Activated CD4-positive, alpha-beta T cell treated with anti-CD3 and anti-CD28 coated beads, Interleukin-2, Interleukin-4, amounts not matched to agents 100 ng/mL and 50 ng/mL, durations not matched to agents 16 hours and 8 hours (primary cell): ENCODE results near the gene PI3.
"Not testable (repeated sequence)": the region's sequence is repeated elsewhere in the genome, so short reads cannot be mapped to it uniquely, and the experiment has no call there.

ENCODE experiments used
- DNase-seq: peaks from one replicate; pipeline ENCODE4 v3.0.0-alpha.2; 2020; ENCODE audit warnings: low spot score

Gene PI3

DNA sequence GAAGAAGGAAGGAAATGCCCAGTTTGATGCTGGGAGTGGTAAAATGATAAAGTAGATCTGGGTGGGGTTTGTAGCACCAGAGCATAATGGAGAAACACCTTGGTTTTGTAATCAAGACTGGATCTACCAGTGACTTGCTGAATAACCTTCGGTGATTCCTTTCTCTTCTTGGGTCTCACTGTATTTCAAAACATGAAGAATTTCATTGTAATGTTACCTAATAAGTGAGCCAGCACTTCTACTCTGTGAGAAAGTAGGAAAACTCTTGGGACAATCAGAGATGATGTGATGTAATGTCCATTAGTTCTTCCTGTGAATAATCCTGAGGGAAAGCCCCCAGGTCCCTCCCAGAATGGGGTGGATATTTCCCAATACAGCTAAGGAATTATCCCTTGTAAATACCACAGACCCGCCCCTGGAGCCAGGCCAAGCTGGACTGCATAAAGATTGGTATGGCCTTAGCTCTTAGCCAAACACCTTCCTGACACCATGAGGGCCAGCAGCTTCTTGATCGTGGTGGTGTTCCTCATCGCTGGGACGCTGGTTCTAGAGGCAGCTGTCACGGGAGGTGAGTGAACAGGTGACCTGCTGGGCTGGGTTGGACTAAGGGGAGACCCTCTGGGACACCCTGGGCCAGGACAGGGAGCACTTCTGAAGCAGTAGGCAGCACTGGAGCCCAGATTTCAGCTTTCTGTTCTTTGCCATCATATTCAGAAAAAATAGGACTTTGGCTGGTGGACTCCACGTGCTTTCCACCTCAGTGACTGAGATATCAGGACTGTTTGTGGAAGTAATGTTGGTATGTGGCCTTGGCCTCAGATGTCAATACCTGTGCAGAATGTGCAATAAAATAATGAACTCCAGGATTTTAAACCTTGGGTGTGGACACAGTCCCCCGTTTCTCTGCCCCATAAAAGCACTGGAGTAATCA, at the start of gene PI3:
Gene PI3, plus strand, starts transcription at position 469 of the 931 bp plus-strand sequence. Its CDS starts 21 bp downstream, at position 490.
- no peak for DNase-seq

GRCh38 chr20:45128099-45128498, 46.6 kb upstream of the PI3 start:
- no peak for DNase-seq

DNA sequence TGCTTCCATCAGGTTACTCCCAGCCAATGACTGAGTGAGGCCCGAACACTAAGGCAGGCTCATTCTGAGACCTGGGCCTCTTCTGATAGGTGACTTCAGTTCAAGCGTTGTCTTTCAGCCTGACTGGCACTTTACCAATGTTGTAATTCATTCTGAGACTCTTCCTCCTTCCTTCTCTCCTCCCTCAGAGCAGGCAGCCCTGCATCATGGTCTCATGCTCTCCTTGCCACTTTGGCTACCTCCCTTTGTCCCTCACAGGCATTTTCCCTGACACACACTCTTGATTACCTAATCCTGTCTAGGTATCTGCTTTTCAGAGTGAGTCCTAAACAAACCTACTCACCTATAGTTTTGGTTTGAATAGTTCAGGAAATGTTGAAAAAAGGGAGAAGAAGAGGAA, 37.8 kb upstream of the PI3 start:
- DNase-seq = no peak

GRCh38 chr20:45138561-45139300, 36.0 kb upstream of the PI3 start:
- peak; percentile 80 for DNase-seq

DNA sequence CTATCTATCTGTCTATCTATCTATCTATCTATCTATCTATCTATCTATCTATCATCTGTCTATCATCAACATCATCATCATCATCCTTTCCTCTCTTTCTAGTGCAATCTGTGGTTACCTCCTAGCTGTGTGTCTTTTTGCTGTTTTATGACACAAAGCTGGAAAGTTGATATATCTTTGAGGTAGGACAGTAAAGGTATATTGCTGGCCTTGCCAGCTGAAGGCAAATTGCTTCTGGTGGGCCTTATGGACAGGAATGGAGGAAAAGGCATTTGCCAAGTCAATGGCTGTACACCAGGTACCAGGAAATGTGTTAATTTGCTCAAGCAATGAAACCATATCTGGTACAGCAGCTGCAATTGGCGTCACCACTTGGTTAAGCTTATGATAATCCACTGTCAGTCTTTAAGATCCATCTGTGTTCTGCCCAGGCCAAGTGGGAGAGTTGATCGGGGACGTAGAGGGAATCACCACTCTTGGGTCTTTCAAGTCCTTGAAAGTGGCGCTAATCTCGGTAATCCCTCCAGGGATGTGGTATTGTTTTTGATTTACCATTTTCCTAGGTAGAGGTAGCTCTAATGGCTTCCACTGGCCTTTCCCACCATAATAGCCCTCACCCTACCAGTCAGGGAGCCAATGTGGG, 34.8 kb upstream of the PI3 start:
- not testable (repeated sequence) for DNase-seq

- DNase-seq = no peak
Observed at GRCh38 chr20:45140836-45141235, 33.9 kb upstream of the PI3 start.

GRCh38 chr20:45149062-45149461, 25.6 kb upstream of the PI3 start:
- no peak for DNase-seq

GRCh38 chr20:45152405-45152804, 22.3 kb upstream of the PI3 start:
- DNase-seq = no peak

GRCh38 chr20:45153147-45153546, 21.6 kb upstream of the PI3 start:
- no peak for DNase-seq

DNA sequence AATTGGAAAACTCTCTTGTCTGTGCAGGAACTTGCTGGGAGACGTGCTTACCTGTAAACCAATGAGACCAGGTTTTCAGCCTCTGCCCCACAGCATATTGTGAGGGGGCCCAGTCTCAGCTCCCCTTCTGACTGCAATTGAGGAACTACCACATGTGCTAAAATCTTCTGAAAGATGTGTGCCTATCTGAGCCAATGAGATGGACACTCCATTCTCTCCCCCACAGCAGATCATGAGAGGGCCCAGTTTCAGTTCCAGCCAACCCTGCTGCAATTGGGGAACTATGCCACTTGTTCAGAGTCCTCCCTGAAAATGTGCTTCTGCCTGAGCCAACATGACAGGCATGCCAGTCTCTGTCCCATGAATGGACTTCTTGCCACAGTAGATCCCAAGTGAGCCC, 20.9 kb upstream of the PI3 start:
- DNase-seq = no peak

DNA sequence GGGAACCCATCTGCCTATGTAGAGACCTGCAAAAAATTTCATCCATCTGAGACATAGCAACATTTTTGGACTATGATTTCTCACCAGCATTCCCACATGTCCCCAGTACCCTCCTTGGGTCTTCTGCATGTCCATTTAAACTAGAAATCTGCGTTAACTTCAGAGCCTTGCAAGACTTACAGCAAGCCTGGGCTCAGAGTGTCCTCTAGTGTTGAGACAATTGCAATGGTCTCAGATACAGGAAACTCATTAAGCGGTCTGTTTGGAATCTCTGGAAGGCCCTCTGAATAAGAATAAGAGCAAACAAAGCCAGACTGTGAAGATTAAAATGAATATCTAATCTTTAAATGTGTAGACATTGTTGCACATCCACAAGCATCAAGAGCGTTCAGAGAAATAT, 20.5 kb upstream of the PI3 start:
- no peak for DNase-seq

DNA sequence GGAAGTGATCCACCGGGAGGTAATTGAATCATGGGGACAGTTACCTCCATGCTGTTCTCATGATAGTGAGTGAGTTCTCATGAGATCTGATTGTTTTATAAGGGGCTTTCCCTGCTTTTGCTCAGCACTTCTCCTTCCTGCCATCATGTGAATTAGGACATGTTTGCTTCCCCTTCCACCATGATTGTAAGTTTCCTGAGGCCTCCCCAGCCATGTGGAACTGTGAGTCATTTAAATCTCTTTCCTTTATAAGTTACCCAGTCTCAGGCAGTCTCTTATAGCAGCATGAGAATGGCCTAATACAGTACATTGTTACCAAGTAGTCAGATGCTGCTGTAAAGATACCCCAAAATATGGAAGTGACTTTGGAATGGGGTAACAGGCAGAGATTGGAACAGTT, 19.9 kb upstream of the PI3 start:
- not testable (repeated sequence) for DNase-seq

GRCh38 chr20:45156713-45157112, 18.0 kb upstream of the PI3 start:
- DNase-seq = no peak

DNA sequence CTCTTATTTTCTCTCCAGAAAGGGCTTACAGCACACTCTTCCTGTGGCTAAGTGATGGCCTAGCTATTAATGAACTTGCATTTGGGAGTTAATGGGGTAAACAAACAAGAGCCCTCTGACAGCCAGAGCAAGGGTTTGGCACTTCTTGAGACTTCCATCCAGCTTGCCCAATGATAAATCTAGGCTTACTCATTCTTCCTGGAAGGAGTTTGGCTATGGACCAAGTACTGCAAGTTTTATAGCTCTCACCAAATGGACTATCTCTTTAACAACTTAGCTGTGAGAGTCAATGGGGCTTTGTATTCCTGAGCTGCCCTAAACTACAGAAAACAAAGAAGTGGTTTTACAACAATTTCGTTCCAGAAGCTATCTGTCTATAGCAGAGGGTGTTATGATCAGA, 16.7 kb upstream of the PI3 start:
- no peak for DNase-seq

GRCh38 chr20:45163083-45163803, 11.5 kb upstream of the PI3 start:
- DNase-seq = no peak

GRCh38 chr20:45164906-45165305, 9.8 kb upstream of the PI3 start:
- DNase-seq = no peak

- DNase-seq = no peak
Observed at GRCh38 chr20:45173522-45173921, 1.2 kb upstream of the PI3 start.

- no peak for DNase-seq
Observed at GRCh38 chr20:45176526-45177267, 2.0 kb downstream of the PI3 start.

- no peak for DNase-seq
Observed at GRCh38 chr20:45179166-45179565, 4.5 kb downstream of the PI3 start.

DNA sequence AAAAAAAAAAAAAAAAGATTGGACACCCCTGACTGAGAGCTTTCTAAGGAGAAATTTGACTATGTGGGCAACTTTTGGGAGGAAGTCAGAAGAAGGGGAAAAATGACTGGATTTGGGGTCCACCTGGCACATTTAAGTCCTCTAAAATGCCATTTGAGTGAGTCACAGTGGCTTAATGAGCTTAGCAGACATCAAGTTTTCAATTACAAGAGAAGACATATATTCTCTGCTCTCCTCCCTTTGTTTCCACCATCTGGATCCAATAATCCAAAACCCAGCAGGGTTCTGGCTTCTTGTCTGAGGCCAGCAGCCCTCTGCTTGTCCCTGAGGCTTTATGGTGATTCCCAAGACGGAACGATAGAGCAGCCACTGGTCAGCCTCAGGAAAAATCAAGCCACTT, 6.9 kb downstream of the PI3 start:
- no peak for DNase-seq

- no peak for DNase-seq
Observed at GRCh38 chr20:45183084-45183483, 8.4 kb downstream of the PI3 start.
